Stimulated activated CD4-positive, alpha-beta T cell treated with anti-CD3 and anti-CD28 coated beads, TNF-alpha, amount 100 ng/mL, for 48 hours (primary cell): ENCODE data around the gene GLRX2.
"Not testable (repeated sequence)": the region's sequence is repeated elsewhere in the genome, so short reads cannot be mapped to it uniquely, and the experiment has no call there.

Source experiments
- DNase-seq, 3 donors: peaks; one replicate each; pipeline ENCODE4 v3.0.0-alpha.2; 2020; ENCODE audit warnings: low read depth in 3 of 3

The GLRX2 gene

GRCh38 chr1:193066606-193067005 is 38.6 kb downstream of the GLRX2 start:
- DNase-seq: no peak

DNA sequence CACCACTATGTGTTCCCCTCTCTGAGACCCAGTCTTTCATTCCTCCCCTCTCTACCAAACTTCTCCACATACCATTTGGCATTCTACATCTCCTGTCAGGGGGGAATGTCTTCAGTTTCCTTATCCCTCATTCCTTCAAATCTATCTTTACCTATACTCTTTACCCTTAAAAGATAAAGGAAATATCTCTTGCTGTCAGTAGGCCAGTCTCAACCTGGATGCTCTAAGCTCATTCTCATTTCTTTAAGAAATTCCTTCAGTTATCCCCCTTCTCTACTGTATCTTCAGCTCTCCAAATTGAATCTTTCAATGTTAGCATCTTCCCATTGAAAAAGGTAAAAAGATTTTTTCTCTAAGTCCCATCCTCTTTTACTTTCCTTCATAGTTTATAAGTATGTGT is 39.3 kb downstream of the GLRX2 start:
- DNase-seq: no peak

GRCh38 chr1:193062698-193063463 is 42.3 kb downstream of the GLRX2 start:
- DNase-seq: no peak

DNA sequence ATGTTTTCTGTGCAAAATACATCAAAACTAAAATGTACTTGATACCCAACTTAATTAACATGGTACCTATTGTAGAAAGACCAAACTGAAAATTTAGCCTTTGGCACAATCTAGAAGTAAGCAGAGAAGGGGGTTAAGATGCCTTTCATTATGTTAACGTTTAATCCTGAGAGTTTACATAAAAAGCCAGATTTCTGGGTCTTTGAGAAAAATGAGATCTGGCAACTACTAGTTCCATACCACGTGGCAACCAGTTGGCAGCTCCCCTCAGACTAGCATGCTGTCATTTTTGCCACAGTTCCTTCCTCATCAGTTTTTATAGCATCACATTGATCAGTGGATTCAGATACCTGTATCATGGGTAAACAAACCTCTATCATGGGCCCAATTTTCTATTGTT is 44.3 kb downstream of the GLRX2 start:
- no peak for DNase-seq

- DNase-seq: no peak
Observed at GRCh38 chr1:193060406-193060805, 44.8 kb downstream of the GLRX2 start.

- no peak for DNase-seq
Observed at GRCh38 chr1:193060115-193060403, 45.2 kb downstream of the GLRX2 start.

DNA sequence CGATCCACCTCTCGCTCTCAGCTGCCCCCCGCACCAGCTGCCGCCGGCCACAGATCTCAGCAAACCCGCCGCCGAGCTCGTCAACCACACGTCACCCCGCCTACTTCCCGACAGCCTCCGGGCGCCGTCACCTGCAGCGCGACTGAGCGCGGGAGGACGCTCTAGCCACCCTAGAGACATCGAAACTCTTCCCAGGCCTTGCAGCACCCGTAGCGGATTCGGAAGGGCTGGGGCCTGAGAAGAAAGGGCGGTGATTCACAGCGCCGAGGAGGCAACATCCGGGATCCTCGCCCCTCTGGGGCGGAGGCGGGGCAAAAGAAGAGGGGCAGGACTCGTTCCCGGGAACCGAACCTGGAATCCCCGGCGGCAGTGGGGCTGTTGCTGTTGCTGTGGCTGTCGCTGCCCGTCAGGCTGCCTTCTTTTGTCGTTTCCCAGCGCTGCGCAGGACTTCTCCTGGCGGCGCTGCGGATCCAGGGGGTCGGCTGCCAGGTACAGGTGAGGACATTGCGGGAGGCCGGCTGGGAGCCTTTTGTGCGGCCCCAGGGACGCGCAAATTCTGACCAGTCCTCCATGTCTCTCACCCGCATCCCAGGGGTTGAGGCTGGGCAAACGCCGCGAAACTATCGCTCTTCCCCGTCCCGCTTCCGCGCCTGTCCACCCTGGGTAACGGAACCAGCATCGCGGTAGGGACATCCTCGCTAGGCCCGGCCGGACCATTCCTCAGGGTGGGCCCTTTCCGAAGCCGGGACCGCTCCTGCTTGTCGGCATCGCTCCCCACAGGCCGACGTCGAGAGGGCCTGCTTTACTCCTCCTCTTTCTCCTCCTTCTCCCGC is 45.7 kb downstream of the GLRX2 start, which contains the start of the genes RO60 and UCHL5:
TSS of gene RO60 (plus strand) at position 331 of the 833 bp plus-strand sequence. CDS start 9,443 bp downstream, outside the sequence.
TSS of gene UCHL5 (minus strand) at position 79 of the 833 bp plus-strand sequence. CDS start 100 bp downstream, outside the sequence.
- peak; percentile 90 to 95 (median 91) for DNase-seq

DNA sequence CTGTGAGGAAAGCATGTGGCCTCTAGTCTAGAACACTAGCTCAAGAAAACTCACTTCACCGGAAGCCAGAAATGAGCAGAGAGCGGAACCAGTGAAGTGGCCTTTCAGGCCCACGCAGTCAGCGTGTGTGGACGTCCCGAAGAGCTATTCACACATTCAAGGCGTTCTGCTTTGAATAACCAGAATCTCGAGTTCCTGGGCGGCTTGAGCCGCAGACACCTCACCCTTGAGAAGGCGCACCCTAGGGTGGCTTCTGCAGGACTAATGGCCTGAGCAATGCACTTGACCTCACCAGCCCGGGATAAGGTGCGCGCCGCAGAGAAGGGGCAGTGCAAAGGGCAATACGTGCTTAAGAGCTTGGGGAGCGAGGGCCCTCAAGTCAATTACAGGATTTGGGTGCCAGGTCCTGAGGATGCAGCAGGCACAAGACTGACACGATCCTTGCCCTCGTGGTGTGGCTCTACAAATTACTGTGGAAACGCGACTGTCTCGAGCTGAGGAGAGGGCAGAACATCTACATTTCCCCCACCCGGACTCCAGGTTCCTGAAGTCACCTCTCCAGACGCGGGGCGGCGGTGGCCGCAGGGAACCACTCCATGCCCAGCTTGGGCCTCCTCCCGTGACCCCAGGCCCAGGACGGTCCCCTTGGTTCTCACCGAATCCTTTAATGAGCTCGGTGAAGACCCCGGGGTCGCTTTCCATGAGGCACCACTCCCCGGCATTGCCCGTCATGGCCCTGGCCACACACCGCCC is 46.5 kb downstream of the GLRX2 start:
- peak; percentile 29 to 66 (median 60) for DNase-seq

DNA sequence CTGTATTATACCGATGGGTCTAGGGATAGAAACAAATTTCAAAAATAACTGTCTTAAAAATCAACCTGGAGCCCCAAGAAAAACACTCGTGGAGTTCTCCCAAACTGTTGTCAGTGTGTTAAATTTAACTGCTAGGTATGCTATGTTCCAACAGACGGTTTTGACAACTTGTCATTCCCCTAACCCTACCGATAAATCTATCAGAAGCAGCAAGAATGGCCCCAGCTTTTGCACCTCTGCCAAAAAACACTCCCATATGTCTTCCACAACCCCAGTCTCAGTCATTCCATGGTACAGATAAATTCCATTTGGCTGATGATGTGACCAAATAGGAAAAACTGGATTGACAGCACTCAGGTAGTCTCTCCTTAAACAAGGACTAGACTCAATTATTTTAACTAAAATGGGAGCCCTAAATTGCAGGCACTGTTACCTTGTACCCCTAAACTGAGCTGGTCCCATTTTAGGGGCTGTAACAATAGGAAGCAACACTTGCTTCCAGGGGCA is 51.0 kb downstream of the GLRX2 start:
- no peak for DNase-seq

GRCh38 chr1:193048913-193049312 is 56.3 kb downstream of the GLRX2 start:
- not testable (repeated sequence) for DNase-seq
